Activated B cell treated with CpG ODN at 0.5 μM for 24 hours (primary cell): ENCODE data around the gene RHOD. TPM values are rescaled to one million over a fixed set of nuclear protein-coding genes. Genes with fewer than 3 reads are reported as not detected.

ENCODE experiments used
- ATAC-seq: fragments of 200-7000 bp; cut with Tn5 transposase; one replicate; pipeline ENCODE4 v1.10.0; 2021; ENCODE audit warnings: low read depth, mild to moderate bottlenecking, moderate library complexity
- CTCF ChIA-PET: fragments of 350-600 bp; sonication (Branson Sonifier 250); formaldehyde crosslinking; loops from one replicate; lab custom pipeline; 2021; ENCODE audit warnings: antibody characterized with exemption; lab: Charles Lee
- POLR2A ChIA-PET: fragments of 350-600 bp; sonication (Branson Sonifier 250); formaldehyde crosslinking; loops from one replicate; lab custom pipeline; 2021; ENCODE audit warnings: antibody characterized with exemption; lab: Charles Lee
- DNase-seq: peaks from one replicate; pipeline ENCODE4 v3.0.0; 2022
- H3K27ac Mint-ChIP-seq: one replicate; pipeline ENCODE4 v1.8.0; 2020; ENCODE audit warnings: mixed read lengths
- H3K27me3 Mint-ChIP-seq: one replicate; pipeline ENCODE4 v1.8.0; 2021; ENCODE audit warnings: mixed read lengths
- H3K36me3 Mint-ChIP-seq: one replicate; pipeline ENCODE4 v1.8.0; 2021; ENCODE audit warnings: low read depth, mixed read lengths
- H3K4me1 Mint-ChIP-seq: one replicate; pipeline ENCODE4 v1.8.0; 2021; ENCODE audit warnings: mixed read lengths
- H3K4me3 Mint-ChIP-seq: one replicate; pipeline ENCODE4 v1.8.0; 2020; ENCODE audit warnings: mild to moderate bottlenecking, mixed read lengths
- H3K9me3 Mint-ChIP-seq: one replicate; pipeline ENCODE4 v1.8.0; 2020; ENCODE audit warnings: mixed read lengths
- CTCF ChIP-seq: fragments of 200-600 bp; IDR thresholded peaks from one replicate; pipeline ENCODE4 v1.8.0; 2022; ENCODE audit warnings: antibody characterized with exemption, mild to moderate bottlenecking
- intact Hi-C: fragments of 100-400 bp; cut with micrococcal nuclease; formaldehyde crosslinking; loops from one replicate; pipeline ENCODE4 v1.15.1; 2024
- total RNA-seq: library from RNA; stranded (reverse); gene quantifications from 2 replicates; pipeline ENCODE4 v1.2.3, GENCODE V29; 2022

The RHOD gene
- total RNA-seq, 1 donor from 2014 or later: not detected

GRCh38 chr11:67025750-67026149 lies 30.9 kb upstream of the RHOD start:
- no peak overlapping the region for H3K4me3 Mint-ChIP-seq
- H3K9me3 Mint-ChIP-seq: no peaks in the 10 kb centered on the region
- CTCF ChIA-PET: no interaction called here
- H3K27me3 Mint-ChIP-seq: peaks cover 48% of the 10 kb centered on the region
- POLR2A ChIA-PET: no interaction called here
- ATAC-seq (no peak), DNase-seq (no peak)
- TF ChIP-seq CTCF: no peak
- H3K4me1 Mint-ChIP-seq: peaks cover 44% of the 10 kb centered on the region
- intact Hi-C loops: no loop called here
- H3K27ac Mint-ChIP-seq: no peak overlapping the region
- H3K36me3 Mint-ChIP-seq: no peaks in the 10 kb centered on the region

GRCh38 chr11:67026941-67027340 lies 29.7 kb upstream of the RHOD start:
- no peak overlapping the region for H3K27ac Mint-ChIP-seq
- H3K9me3 Mint-ChIP-seq: no peaks in the 10 kb centered on the region
- CTCF ChIA-PET: interaction anchor here (0.6 kb wide), 1 partner anchor 131 kb away, joined by 4 read pairs; no protein-coding TSS in a partner anchor

GRCh38 chr11:67027483-67027930 lies 29.1 kb upstream of the RHOD start:
- Mint-ChIP-seq H3K27ac (no peak overlapping the region), H3K4me1 (peaks cover 56% of the 10 kb centered on the region), H3K9me3 (no peaks in the 10 kb centered on the region), H3K36me3 (no peaks in the 10 kb centered on the region), H3K27me3 (peaks cover 46% of the 10 kb centered on the region), H3K4me3 (peak overlapping the region; percentile 11)
- ChIA-PET CTCF (interaction anchor here (0.6 kb wide), 1 partner anchor 130 kb away, joined by 4 read pairs; no protein-coding TSS in a partner anchor), POLR2A (interaction anchor here (0.5 to 0.7 kb wide), 3 partner anchors 10 to 364 kb away, joined by 3 to 11 read pairs (median 6); partner anchors contain the start of gene RAD9A)
- intact Hi-C loops: no loop called here
- peak; percentile 23 for ATAC-seq
- no peak for DNase-seq
- TF ChIP-seq CTCF: no peak

More at GRCh38 chr11:67026941-67027340, 29.7 kb upstream of the RHOD start:
- H3K36me3 Mint-ChIP-seq: no peaks in the 10 kb centered on the region
- intact Hi-C loops: no loop called here
- H3K27me3 Mint-ChIP-seq: peaks cover 50% of the 10 kb centered on the region
- POLR2A ChIA-PET: interaction anchor here (0.5 to 0.7 kb wide), 2 partner anchors 9 to 365 kb away, joined by 3 to 11 read pairs; partner anchors contain the start of gene RAD9A
- ATAC-seq (no peak), DNase-seq (no peak)
- no peak overlapping the region for H3K4me3 Mint-ChIP-seq
- TF ChIP-seq CTCF: no peak
- H3K4me1 Mint-ChIP-seq: peaks cover 55% of the 10 kb centered on the region

GRCh38 chr11:67027943-67028542 lies 28.6 kb upstream of the RHOD start:
- TF ChIP-seq CTCF: no peak
- no peak overlapping the region for H3K27ac Mint-ChIP-seq
- ChIA-PET CTCF (no interaction called here), POLR2A (interaction anchor here (0.6 kb wide), 1 partner anchor 152 kb away, joined by 6 read pairs; no protein-coding TSS in a partner anchor)
- peak overlapping the region; percentile 11 for H3K4me3 Mint-ChIP-seq
- no peak for DNase-seq
- no peaks in the 10 kb centered on the region for H3K36me3 Mint-ChIP-seq
- no peaks in the 10 kb centered on the region for H3K9me3 Mint-ChIP-seq
- H3K27me3 Mint-ChIP-seq: peaks cover 45% of the 10 kb centered on the region
- peaks cover 53% of the 10 kb centered on the region for H3K4me1 Mint-ChIP-seq
- peak; percentile 82 for ATAC-seq
- intact Hi-C loops: loop anchor here (2.0 kb wide), 1 partner anchor 17 kb away; no protein-coding TSS in a partner anchor

- no peaks in the 10 kb centered on the region for H3K9me3 Mint-ChIP-seq
- no peak overlapping the region for H3K4me3 Mint-ChIP-seq
- H3K4me1 Mint-ChIP-seq: peaks cover 46% of the 10 kb centered on the region
- TF ChIP-seq CTCF: no peak
- H3K27me3 Mint-ChIP-seq: peaks cover 49% of the 10 kb centered on the region
- no peak overlapping the region for H3K27ac Mint-ChIP-seq
- ChIA-PET POLR2A (no interaction called here), CTCF (no interaction called here)
- DNase-seq (no peak), ATAC-seq (no peak)
- intact Hi-C loops: loop anchor here (2.0 kb wide), 1 partner anchor 16 kb away; no protein-coding TSS in a partner anchor
- no peaks in the 10 kb centered on the region for H3K36me3 Mint-ChIP-seq
Observed at GRCh38 chr11:67029146-67029545, 27.5 kb upstream of the RHOD start.
